ENCODE results near the gene SELP. TPM values are rescaled to one million over a fixed set of nuclear protein-coding genes. Genes with fewer than 3 reads are reported as not detected.
"Not testable (repeated sequence)": the region's sequence is repeated elsewhere in the genome, so short reads cannot be mapped to it uniquely, and the experiment has no call there.

Gene SELP
- total RNA-seq, 2 donors from 2014 or later = 1.6 to 2.9 TPM

DNA sequence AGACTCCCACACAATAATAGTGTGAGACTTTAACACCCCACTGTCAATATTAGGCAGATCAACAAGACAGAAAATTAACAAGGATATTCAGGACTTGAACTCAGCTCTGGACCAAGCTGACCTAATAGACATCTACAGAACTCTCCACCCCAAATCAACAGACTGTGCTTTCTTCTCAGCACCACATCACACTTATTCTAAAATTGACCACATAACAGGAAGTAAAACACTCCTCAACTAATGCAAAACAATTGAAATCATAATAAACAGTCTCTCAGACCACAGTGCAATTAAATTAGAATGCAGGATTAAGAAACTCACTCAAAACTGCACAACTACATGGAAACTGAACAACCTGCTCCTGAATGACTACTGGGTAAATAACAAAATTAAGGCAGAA, 28.9 kb upstream of the SELP start:
- H3K27me3 ChIP-seq; H3K4me3 ChIP-seq; ATAC-seq; H3K27ac ChIP-seq; DNase-seq; H3K36me3 ChIP-seq (replicated peaks in 1 of 2; ENCODE audit: insufficient read depth in 1 of 2, low read depth in 2 of 2); intact Hi-C loops (cut with DNase I); H3K4me1 ChIP-seq; H3K9me3 ChIP-seq: not testable (repeated sequence)

DNA sequence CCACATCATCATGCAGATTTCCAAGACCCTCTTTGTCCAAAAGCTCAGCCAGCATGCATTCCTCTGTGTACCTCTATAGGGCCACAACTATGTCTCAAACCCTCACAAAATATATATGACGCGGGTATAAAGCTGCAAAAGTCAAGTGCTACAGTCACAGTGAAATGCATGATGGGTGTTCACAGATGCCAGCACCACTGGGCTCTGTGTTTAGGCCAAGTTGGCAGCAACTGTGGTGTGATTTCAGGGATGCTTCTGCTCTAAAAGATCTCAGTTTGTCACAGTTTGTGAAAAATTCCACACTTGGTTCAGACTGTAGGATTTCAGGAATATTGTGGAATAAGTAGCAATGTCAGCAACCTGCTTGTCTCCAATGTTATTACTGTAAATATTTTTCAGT, 23.9 kb upstream of the SELP start:
- TF ChIP-seq POLR2A (IDR thresholded peaks at IDR 0.05) = no peak
- no peak for TF ChIP-seq CTCF (IDR thresholded peaks at IDR 0.05)
- intact Hi-C loops (cut with DNase I) = no loop called here
- WGBS, 2 donors = 73 to 92% methylated on average over 2 of the region's 2 CpGs
- H3K36me3 ChIP-seq (replicated peaks in 1 of 2; ENCODE audit: insufficient read depth in 1 of 2, low read depth in 2 of 2) = no peaks in the 10 kb centered on the region
- no peak for DNase-seq
- no peak overlapping the region for H3K4me3 ChIP-seq
- no peak for ATAC-seq
- H3K27me3 ChIP-seq = peaks cover 0 to 6% of the 10 kb centered on the region in 2 donors
- H3K9me3 ChIP-seq = no peaks in the 10 kb centered on the region
- no peaks in the 10 kb centered on the region for H3K4me1 ChIP-seq
- H3K27ac ChIP-seq = no peak overlapping the region

DNA sequence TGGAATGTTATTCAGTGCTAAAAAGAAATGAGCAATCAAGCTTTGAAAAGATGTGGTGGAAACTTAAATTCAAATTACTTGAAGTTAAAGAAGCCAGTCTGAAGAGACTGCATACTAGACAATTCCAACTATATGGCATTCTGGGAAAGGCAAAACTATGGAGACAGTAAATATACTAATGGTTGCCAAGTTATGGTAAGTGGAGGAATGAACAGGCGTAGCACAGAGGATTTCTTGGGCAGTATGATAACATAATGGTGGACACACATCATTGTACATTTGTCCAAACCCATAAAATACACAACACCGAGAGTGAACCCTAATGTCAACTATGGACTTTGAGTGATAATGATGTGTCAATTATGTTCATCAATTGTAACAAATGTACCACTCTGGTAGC, 21.1 kb upstream of the SELP start:
- Histone ChIP-seq H3K27ac (no peak overlapping the region), H3K4me3 (no peak overlapping the region), H3K27me3 (peaks cover 0 to 2% of the 10 kb centered on the region in 2 donors), H3K4me1 (no peaks in the 10 kb centered on the region), H3K9me3 (no peaks in the 10 kb centered on the region), H3K36me3 (replicated peaks in 1 of 2; ENCODE audit: insufficient read depth in 1 of 2, low read depth in 2 of 2) (no peaks in the 10 kb centered on the region)
- ATAC-seq (no peak), DNase-seq (no peak)
- WGBS, 2 donors = 58 to 65% methylated on average over 2 of the region's 2 CpGs
- TF ChIP-seq CTCF (IDR thresholded peaks at IDR 0.05) (no peak), POLR2A (IDR thresholded peaks at IDR 0.05) (no peak)
- intact Hi-C loops (cut with DNase I) = no loop called here

- Histone ChIP-seq H3K4me1 (no peaks in the 10 kb centered on the region), H3K9me3 (no peaks in the 10 kb centered on the region), H3K4me3 (no peak overlapping the region), H3K27ac (no peak overlapping the region), H3K36me3 (replicated peaks in 1 of 2; ENCODE audit: insufficient read depth in 1 of 2, low read depth in 2 of 2) (no peaks in the 10 kb centered on the region), H3K27me3 (no peaks in the 10 kb centered on the region)
- WGBS, 2 donors = 33 to 38% methylated on average over 4 of the region's 4 CpGs
- DNase-seq (no peak), ATAC-seq (no peak)
- intact Hi-C loops (cut with DNase I) = no loop called here
- TF ChIP-seq CTCF (IDR thresholded peaks at IDR 0.05) (no peak), POLR2A (IDR thresholded peaks at IDR 0.05) (no peak)
Measured at GRCh38 chr1:169650551-169650950, 20.6 kb upstream of the SELP start.

DNA sequence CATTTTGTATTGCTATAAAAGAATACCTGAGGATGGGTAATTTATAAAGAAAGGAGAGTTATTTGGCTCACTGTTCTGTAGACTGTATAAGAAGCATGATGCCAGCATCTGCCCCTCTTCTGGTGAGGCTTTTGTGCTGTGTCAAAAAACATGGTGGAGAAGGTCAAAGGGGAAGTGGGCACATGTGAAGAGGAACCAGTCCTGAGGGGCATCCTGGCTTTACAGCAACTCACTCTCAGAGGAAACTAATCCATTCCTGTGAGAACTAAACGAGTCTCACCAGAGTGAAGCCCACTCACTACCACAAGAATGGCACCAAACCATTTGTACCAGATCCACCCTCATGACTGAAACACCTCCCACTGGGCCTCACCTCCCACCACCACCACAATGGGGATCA, 18.8 kb upstream of the SELP start:
- no peaks in the 10 kb centered on the region for H3K36me3 ChIP-seq (replicated peaks in 1 of 2; ENCODE audit: insufficient read depth in 1 of 2, low read depth in 2 of 2)
- H3K4me1 ChIP-seq = no peaks in the 10 kb centered on the region
- no peaks in the 10 kb centered on the region for H3K9me3 ChIP-seq
- DNase-seq (no peak), ATAC-seq (no peak)
- H3K4me3 ChIP-seq = no peak overlapping the region
- no peak overlapping the region for H3K27ac ChIP-seq
- TF ChIP-seq POLR2A (IDR thresholded peaks at IDR 0.05) (no peak), CTCF (IDR thresholded peaks at IDR 0.05) (no peak)
- WGBS, 2 donors = 33 to 39% methylated on average over 1 of the region's 1 CpG
- intact Hi-C loops (cut with DNase I) = no loop called here
- no peaks in the 10 kb centered on the region for H3K27me3 ChIP-seq
